ENCODE measurements around the gene MYADML2.

MYADML2 gene

DNA sequence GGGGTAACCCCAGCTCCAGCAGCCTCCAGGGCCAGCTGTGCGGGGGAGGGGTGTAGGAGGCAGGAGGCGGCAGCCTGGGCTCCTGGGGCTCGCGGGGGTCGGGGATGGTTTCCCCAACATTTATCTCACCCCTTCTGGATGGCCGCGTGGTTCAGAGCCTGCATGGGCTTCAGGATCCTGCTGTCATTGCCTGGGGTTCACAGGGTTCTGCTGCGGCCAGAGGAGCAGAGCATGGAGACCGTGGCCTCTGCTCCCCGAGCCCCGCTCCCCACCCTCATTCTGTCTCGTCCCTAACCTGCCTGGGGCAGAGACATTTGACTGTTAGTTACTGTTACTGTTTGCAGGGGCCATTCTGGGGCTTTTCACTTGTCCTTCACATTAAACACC is 4.9 kb downstream of the MYADML2 start:
- Histone ChIP-seq H3K79me2 (ENCODE audit: control insufficient read depth, insufficient read depth, low read length, unreplicated experiment) (no peaks in the 10 kb centered on the region), H3K27ac (ENCODE audit: low read depth, low read length) (no peak overlapping the region), H3K4me3 (ENCODE audit: low read depth, low read length) (no peak overlapping the region), H3K36me3 (ENCODE audit: insufficient read depth, low read length) (no peaks in the 10 kb centered on the region), H3K4me1 (ENCODE audit: control insufficient read depth, insufficient read depth, low read length, unreplicated experiment) (no peaks in the 10 kb centered on the region), H3K27me3 (ENCODE audit: insufficient read depth, low read length) (no peaks in the 10 kb centered on the region), H2AFZ (ENCODE audit: low read length, unreplicated experiment) (no peak overlapping the region)

DNA sequence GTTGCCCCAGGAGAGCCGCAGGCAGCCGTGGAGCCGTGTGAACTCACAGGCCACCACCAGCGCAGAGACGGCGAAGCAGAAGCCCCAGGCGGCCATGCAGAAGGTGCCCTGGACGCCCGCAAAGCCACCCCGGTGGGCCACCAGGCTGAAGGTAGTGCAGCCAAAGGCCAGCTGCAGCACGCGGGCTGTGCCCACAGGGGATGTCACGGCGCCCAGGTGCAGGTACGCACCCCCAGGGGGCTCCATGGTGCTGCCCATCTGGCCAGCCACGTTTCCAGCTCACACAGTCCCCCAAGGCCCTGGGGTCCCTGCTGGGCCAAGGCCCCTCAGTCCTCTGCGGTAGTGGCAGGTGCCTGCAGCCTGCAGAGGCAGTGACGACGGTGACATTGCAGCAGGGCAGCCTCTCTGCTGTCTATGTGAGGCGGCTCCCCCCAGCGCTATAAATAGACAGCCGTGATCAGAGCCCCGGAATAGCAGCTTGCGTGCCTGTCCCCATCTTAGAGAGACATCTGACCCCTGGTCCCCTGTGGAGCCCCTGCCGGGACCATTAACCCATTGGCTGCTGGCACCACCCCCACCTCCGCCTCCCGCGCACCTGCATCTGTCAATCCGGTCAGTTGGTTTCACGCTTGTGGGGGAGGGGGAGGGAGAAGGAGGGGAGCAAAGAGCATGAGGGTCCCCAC is 5.4 kb downstream of the MYADML2 start:
- no peak overlapping the region for H3K27ac ChIP-seq (ENCODE audit: low read depth, low read length)
- no peaks in the 10 kb centered on the region for H3K79me2 ChIP-seq (ENCODE audit: control insufficient read depth, insufficient read depth, low read length, unreplicated experiment)
- H3K4me1 ChIP-seq (ENCODE audit: control insufficient read depth, insufficient read depth, low read length, unreplicated experiment): no peaks in the 10 kb centered on the region
- no peaks in the 10 kb centered on the region for H3K36me3 ChIP-seq (ENCODE audit: insufficient read depth, low read length)
- H3K4me3 ChIP-seq (ENCODE audit: low read depth, low read length): no peak overlapping the region
- H2AFZ ChIP-seq (ENCODE audit: low read length, unreplicated experiment): no peak overlapping the region
- no peaks in the 10 kb centered on the region for H3K27me3 ChIP-seq (ENCODE audit: insufficient read depth, low read length)

DNA sequence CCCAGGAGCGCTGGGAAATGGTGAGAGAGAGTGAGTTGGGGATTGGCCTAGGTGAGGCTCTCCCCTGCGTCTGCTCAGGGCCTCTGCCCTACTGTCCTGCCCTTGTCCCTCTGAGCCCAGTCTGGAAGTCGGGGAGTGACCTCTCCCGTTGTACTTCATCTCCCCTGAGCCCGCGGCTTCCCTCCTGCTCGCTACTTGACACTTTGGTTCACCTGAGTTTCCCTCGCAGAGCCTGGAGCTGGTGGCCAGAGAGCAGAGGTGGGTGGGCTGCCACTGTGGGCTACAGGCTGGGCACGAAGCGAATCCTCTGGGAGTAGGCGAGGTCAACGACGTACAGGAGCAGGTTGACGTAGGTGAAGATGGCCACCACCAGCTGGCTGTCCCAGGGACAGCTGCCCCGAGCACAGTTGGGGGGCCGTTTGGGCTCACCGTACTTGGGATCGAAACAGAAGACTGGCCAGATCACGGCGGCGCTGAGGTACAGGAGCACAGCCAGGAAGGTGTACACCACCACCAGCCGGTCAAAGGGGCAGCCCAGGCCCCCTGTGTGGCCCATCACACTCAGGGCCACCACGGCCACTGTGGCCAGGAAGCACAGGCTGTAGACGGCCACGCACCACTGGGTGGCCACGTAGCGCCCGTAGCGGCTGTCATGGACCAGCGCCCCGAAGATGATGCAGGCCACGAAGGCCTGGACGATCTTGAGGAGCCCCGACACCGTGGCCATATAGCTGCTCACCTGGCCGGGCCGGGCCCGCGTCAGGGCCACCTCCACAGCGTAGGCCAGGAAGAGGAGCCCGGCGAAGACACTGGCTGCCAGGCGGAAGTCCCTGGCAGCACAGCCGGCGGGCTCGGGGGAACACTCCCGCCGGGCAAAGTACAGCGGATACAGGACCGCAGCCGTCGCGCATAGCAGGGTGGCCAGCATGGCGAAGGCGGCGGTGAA is 6.2 kb downstream of the MYADML2 start:
- Histone ChIP-seq H3K4me3 (ENCODE audit: low read depth, low read length) (no peak overlapping the region), H3K36me3 (ENCODE audit: insufficient read depth, low read length) (no peaks in the 10 kb centered on the region), H3K27ac (ENCODE audit: low read depth, low read length) (no peak overlapping the region), H3K79me2 (ENCODE audit: control insufficient read depth, insufficient read depth, low read length, unreplicated experiment) (peaks cover 2% of the 10 kb centered on the region), H3K4me1 (ENCODE audit: control insufficient read depth, insufficient read depth, low read length, unreplicated experiment) (no peaks in the 10 kb centered on the region), H3K27me3 (ENCODE audit: insufficient read depth, low read length) (no peaks in the 10 kb centered on the region), H2AFZ (ENCODE audit: low read length, unreplicated experiment) (no peak overlapping the region)

DNA sequence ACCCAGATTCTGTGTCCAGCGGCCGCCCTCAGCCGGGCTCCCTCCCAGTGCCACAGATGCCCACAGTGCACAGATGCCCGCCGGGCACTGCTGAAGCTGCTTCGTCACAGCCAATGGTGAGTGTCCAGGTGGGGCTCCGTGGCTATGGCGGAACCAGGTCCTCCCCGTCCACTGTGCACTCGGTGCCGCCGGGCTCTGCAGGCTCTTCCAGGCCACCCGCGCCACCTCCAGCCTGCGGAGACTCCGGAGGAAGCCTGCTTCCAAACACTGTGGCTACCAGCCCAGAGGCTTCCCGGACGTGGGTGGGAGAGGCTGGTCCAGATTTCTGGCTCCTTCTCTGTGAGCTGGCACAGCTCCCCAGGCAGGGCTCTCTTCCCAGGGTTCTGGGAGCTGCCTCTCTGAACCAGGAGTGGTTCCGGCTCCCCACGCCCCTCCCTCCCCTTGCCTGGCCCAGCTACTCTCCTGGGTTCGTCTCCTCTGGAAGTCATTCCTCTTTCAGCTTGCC is 7.1 kb downstream of the MYADML2 start:
- Histone ChIP-seq H3K4me1 (ENCODE audit: control insufficient read depth, insufficient read depth, low read length, unreplicated experiment) (no peaks in the 10 kb centered on the region), H3K27ac (ENCODE audit: low read depth, low read length) (no peak overlapping the region), H3K27me3 (ENCODE audit: insufficient read depth, low read length) (no peaks in the 10 kb centered on the region)

DNA sequence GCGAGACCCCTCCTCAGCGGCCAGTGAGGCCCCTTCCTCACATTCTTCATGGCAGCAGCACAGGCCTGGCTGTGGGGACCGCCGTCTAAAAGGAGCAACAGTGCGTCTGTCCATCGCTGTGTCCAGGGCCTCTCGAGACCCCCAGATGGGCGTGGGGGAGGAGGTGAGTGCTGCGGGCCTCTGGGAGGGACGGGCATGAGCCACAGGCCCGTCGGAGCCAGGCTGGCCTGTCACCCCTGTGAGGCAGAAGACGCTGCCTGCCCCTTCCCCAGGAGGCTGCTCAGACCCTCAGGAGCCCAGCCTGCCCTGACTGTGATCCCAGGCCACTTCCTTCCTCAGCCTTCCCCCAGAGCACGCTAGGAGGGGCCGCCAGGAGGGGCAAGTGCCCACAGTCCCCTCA is 7.8 kb downstream of the MYADML2 start:
- H3K4me3 ChIP-seq (ENCODE audit: low read depth, low read length): no peak overlapping the region
- no peaks in the 10 kb centered on the region for H3K4me1 ChIP-seq (ENCODE audit: control insufficient read depth, insufficient read depth, low read length, unreplicated experiment)
- no peak overlapping the region for H2AFZ ChIP-seq (ENCODE audit: low read length, unreplicated experiment)
- peaks cover 4% of the 10 kb centered on the region for H3K79me2 ChIP-seq (ENCODE audit: control insufficient read depth, insufficient read depth, low read length, unreplicated experiment)
- H3K27me3 ChIP-seq (ENCODE audit: insufficient read depth, low read length): no peaks in the 10 kb centered on the region
- H3K36me3 ChIP-seq (ENCODE audit: insufficient read depth, low read length): no peaks in the 10 kb centered on the region
- H3K27ac ChIP-seq (ENCODE audit: low read depth, low read length): no peak overlapping the region

More for the DNA sequence above, 7.1 kb downstream of the MYADML2 start:
- Histone ChIP-seq H3K36me3 (ENCODE audit: insufficient read depth, low read length) (no peaks in the 10 kb centered on the region), H3K4me3 (ENCODE audit: low read depth, low read length) (no peak overlapping the region), H3K79me2 (ENCODE audit: control insufficient read depth, insufficient read depth, low read length, unreplicated experiment) (peaks cover 4% of the 10 kb centered on the region), H2AFZ (ENCODE audit: low read length, unreplicated experiment) (no peak overlapping the region)

DNA sequence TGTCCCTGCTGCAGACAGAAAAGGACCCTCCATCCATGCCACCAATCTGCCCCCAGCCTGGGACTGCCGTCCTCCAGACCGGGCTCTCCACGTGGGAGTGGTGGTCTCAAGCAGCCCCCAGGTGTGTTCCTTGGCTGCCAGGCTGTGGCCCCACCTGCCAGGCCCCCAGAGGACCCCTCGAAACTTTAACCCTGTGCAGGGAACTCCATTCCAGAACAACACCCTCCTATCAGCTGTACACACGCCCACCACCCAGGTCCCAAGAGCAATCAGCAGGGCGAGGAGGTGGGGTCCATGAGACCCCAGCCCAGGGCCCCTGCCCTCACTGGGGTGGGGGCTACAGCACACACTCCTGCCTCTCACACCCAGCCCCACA is 11.3 kb downstream of the MYADML2 start:
- Histone ChIP-seq H3K79me2 (ENCODE audit: control insufficient read depth, insufficient read depth, low read length, unreplicated experiment) (peaks cover 4% of the 10 kb centered on the region), H3K36me3 (ENCODE audit: insufficient read depth, low read length) (no peaks in the 10 kb centered on the region), H2AFZ (ENCODE audit: low read length, unreplicated experiment) (no peak overlapping the region), H3K27ac (ENCODE audit: low read depth, low read length) (no peak overlapping the region), H3K4me3 (ENCODE audit: low read depth, low read length) (peak overlapping the region; percentile 89), H3K27me3 (ENCODE audit: insufficient read depth, low read length) (no peaks in the 10 kb centered on the region), H3K4me1 (ENCODE audit: control insufficient read depth, insufficient read depth, low read length, unreplicated experiment) (no peaks in the 10 kb centered on the region)

DNA sequence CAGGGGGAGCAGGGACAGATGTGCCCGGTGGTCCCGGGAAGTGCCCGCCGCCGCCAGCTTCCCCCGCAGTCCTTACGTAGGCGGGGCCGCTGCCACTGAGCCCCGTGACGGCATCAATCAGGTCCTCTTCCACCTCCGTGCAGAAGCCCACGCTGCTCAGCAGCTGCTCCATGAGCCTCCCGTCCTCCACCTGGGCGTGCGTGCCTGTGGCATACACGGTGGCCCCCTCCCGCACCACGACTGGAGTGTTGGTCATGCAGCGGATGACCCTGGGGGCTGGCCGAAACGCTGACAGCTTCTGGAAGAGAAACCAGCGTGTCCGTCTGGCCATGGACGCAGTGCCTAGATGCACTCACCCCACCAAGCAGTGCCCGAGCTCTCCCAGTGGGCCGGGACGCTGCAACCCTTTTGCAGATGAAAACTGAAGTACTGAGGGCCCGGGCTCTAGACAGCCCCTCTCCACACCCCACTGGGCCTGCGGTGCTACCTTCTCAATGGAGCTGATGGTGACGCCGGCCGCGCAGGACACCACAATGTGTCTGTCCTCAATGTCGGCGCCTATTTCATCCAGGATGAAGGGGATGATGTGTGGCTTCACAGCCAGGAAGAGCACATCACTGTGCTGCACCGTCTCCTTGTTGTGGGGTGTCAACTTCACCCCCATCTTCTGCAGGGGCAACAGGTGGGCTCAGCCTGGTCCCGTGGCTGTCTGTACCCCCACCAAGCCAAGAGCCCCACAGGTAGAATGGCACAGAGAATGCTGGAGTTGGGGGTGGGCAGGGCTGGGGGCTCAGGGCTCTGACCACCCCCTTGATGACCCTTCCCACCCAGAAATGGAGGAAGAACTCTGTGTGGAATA is 12.0 kb downstream of the MYADML2 start:
- Histone ChIP-seq H3K36me3 (ENCODE audit: insufficient read depth, low read length) (no peaks in the 10 kb centered on the region), H3K4me3 (ENCODE audit: low read depth, low read length) (no peak overlapping the region; the same call in 1 of the 2 replicates), H2AFZ (ENCODE audit: low read length, unreplicated experiment) (no peak overlapping the region), H3K27me3 (ENCODE audit: insufficient read depth, low read length) (no peaks in the 10 kb centered on the region), H3K4me1 (ENCODE audit: control insufficient read depth, insufficient read depth, low read length, unreplicated experiment) (no peaks in the 10 kb centered on the region), H3K79me2 (ENCODE audit: control insufficient read depth, insufficient read depth, low read length, unreplicated experiment) (peaks cover 4% of the 10 kb centered on the region), H3K27ac (ENCODE audit: low read depth, low read length) (no peak overlapping the region)

DNA sequence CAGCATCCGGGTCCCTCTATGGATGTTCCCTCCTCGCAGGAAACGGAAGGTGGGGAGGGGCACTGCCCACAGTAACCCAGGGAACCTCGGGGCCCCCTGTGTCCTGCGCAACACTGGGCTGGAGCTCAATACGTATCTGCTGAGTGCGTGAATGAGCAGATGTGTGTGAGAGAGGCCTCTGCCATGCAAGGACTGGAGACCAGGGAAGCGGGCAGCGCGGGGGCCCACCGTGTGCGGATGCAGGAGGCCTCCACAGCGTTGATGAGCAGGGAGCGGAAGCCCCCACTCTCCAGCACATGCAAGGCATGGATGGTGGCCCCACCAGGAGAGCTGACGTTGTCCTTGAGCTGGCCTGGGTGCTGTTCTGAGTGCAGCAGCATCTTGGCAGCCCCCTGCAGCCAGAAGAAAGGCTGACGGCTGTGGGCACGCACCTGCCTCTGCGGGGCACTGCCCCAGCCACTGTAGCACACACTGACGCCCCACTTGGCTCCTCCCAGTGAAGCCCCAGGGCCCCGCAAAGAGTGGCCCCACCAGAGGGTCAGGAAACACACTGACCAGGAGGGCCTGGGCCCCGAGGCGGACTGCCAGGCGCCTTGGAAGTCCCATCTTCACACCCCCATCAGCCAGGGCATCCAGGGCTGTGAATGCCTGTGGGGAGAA is 12.8 kb downstream of the MYADML2 start:
- no peaks in the 10 kb centered on the region for H3K4me1 ChIP-seq (ENCODE audit: control insufficient read depth, insufficient read depth, low read length, unreplicated experiment)
- no peak overlapping the region for H3K27ac ChIP-seq (ENCODE audit: low read depth, low read length)
- peaks cover 4% of the 10 kb centered on the region for H3K79me2 ChIP-seq (ENCODE audit: control insufficient read depth, insufficient read depth, low read length, unreplicated experiment)
- H3K4me3 ChIP-seq (ENCODE audit: low read depth, low read length): no peak overlapping the region
- H2AFZ ChIP-seq (ENCODE audit: low read length, unreplicated experiment): no peak overlapping the region
- no peaks in the 10 kb centered on the region for H3K36me3 ChIP-seq (ENCODE audit: insufficient read depth, low read length)
- H3K27me3 ChIP-seq (ENCODE audit: insufficient read depth, low read length): no peaks in the 10 kb centered on the region

DNA sequence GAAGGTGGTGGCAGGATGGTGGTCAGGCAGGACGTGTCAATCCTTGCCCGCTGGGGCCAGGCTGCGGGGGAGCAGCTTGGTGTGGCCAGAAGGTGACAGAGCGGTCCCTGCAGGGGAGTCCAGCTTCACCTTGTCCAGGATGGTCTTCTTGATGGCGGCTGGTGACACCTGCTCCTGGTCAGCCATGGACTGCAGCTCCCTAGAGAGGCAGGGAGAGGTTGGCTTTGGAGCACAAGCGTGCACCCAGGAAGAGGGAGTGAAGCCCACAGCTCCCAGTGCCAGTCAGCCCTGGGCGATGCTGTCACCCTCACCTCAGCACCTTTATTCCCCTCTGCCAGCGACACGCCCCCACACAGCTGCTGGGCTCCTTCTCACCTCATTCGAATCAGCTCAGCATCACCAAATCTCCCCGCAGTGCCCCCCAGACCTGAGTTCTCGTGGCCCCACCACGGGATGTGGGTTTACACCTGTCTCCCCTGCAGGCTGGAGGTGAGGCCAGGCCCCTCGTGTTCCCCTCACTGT is 13.8 kb downstream of the MYADML2 start:
- Histone ChIP-seq H3K4me1 (ENCODE audit: control insufficient read depth, insufficient read depth, low read length, unreplicated experiment) (no peaks in the 10 kb centered on the region), H3K36me3 (ENCODE audit: insufficient read depth, low read length) (no peaks in the 10 kb centered on the region), H2AFZ (ENCODE audit: low read length, unreplicated experiment) (no peak overlapping the region), H3K79me2 (ENCODE audit: control insufficient read depth, insufficient read depth, low read length, unreplicated experiment) (peaks cover 4% of the 10 kb centered on the region), H3K27me3 (ENCODE audit: insufficient read depth, low read length) (no peaks in the 10 kb centered on the region), H3K4me3 (ENCODE audit: low read depth, low read length) (no peak overlapping the region), H3K27ac (ENCODE audit: low read depth, low read length) (no peak overlapping the region)

Data from ACC112 (cell line).